OCI-LY1 (cell line): Measurements from ENCODE around the gene SAMD5.

ENCODE experiments used
- H2AFZ ChIP-seq: fragments of 200-600 bp; sonication (generic), shearing (Covaris generic); 2 replicates; pipeline ENCODE4 v1.6.0; 2014; ENCODE audit warnings: antibody characterized with exemption, mild to moderate bottlenecking, low read length
- H3F3A ChIP-seq: fragments of 200-600 bp; sonication (generic), shearing (Covaris generic); 2 replicates; pipeline ENCODE4 v1.6.0; 2014; ENCODE audit warnings: mild to moderate bottlenecking, antibody characterized with exemption, low read length, moderate library complexity; ENCODE audit not compliant: insufficient read depth
- H3K27ac ChIP-seq: fragments of 200-600 bp; sonication (generic); 2 replicates; pipeline ENCODE4 v1.5.1; 2014; ENCODE audit warnings: low read length, mixed run types, mild to moderate bottlenecking, low read depth; ENCODE audit not compliant: poor library complexity, severe bottlenecking
- H3K27me3 ChIP-seq: fragments of 200-600 bp; sonication (generic); 2 replicates; pipeline ENCODE4 v1.6.0; 2014; ENCODE audit warnings: antibody characterized with exemption, mild to moderate bottlenecking, low read length, moderate library complexity; ENCODE audit not compliant: insufficient read depth
- H3K36me3 ChIP-seq: fragments of 200-600 bp; sonication (generic); 2 replicates; pipeline ENCODE4 v1.6.1; 2014; ENCODE audit warnings: mild to moderate bottlenecking, antibody characterized with exemption, low read length, moderate library complexity, mixed read lengths; ENCODE audit not compliant: insufficient read depth
- H3K4me1 ChIP-seq: fragments of 200-600 bp; sonication (generic); 2 replicates; pipeline ENCODE4 v1.5.1; 2014; ENCODE audit warnings: mild to moderate bottlenecking, low read length, moderate library complexity; ENCODE audit not compliant: insufficient read depth, severe bottlenecking
- H3K4me2 ChIP-seq: fragments of 200-600 bp; sonication (generic), shearing (Covaris generic); 2 replicates; pipeline ENCODE4 v1.6.1; 2014; ENCODE audit warnings: low read length
- H3K4me3 ChIP-seq: fragments of 200-600 bp; sonication (generic); 2 replicates; pipeline ENCODE4 v1.5.1; 2014; ENCODE audit warnings: low read length, low read depth, mild to moderate bottlenecking, mixed read lengths; ENCODE audit not compliant: poor library complexity, severe bottlenecking
- H3K79me2 ChIP-seq: fragments of 200-600 bp; shearing (Covaris generic); 2 replicates; pipeline ENCODE4 v1.6.1; 2016; ENCODE audit warnings: mixed run types, low read length, mixed read lengths; ENCODE audit not compliant: insufficient read depth
- H3K9ac ChIP-seq: fragments of 200-600 bp; sonication (generic), shearing (Covaris generic); 2 replicates; pipeline ENCODE4 v1.6.1; 2014; ENCODE audit warnings: mild to moderate bottlenecking, low read length, mixed read lengths
- H3K9me2 ChIP-seq: fragments of 200-600 bp; sonication (generic), shearing (Covaris generic); 2 replicates; pipeline ENCODE4 v1.6.1; 2014; ENCODE audit warnings: low read depth, mild to moderate bottlenecking, low read length, mixed read lengths
- H3K9me3 ChIP-seq: fragments of 200-600 bp; shearing (Covaris generic); 2 replicates; pipeline ENCODE4 v1.6.1; 2014; ENCODE audit warnings: low read length, mixed read lengths
- H4K20me1 ChIP-seq: fragments of 200-600 bp; sonication (generic), shearing (Covaris generic); 2 replicates; pipeline ENCODE4 v1.6.0; 2016; ENCODE audit warnings: mild to moderate bottlenecking, low read length; ENCODE audit not compliant: insufficient read depth
- EZH2 ChIP-seq: fragments of 200-600 bp; sonication (generic), shearing (Covaris generic); IDR thresholded peaks from 2 replicates; pipeline ENCODE4 v1.8.0; 2017; ENCODE audit warnings: borderline replicate concordance, mixed run types, mild to moderate bottlenecking, antibody characterized with exemption, low read length, moderate library complexity, mixed read lengths
- TF ChIP-seq, protein P1 (sequence below): fragments of 200-600 bp; sonication (generic), shearing (Covaris generic); IDR thresholded peaks from 2 replicates; pipeline ENCODE4 v1.5.1; 2017; ENCODE audit warnings: mild to moderate bottlenecking, antibody characterized with exemption, low read length, moderate library complexity, mixed read lengths

SAMD5 gene

GRCh38 chr6:147507162-147508041, 1.1 kb upstream of the SAMD5 start:
- TF ChIP-seq, protein P1, sequence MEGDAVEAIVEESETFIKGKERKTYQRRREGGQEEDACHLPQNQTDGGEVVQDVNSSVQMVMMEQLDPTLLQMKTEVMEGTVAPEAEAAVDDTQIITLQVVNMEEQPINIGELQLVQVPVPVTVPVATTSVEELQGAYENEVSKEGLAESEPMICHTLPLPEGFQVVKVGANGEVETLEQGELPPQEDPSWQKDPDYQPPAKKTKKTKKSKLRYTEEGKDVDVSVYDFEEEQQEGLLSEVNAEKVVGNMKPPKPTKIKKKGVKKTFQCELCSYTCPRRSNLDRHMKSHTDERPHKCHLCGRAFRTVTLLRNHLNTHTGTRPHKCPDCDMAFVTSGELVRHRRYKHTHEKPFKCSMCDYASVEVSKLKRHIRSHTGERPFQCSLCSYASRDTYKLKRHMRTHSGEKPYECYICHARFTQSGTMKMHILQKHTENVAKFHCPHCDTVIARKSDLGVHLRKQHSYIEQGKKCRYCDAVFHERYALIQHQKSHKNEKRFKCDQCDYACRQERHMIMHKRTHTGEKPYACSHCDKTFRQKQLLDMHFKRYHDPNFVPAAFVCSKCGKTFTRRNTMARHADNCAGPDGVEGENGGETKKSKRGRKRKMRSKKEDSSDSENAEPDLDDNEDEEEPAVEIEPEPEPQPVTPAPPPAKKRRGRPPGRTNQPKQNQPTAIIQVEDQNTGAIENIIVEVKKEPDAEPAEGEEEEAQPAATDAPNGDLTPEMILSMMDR: no peak
- H3K9me2 ChIP-seq: no peaks in the 10 kb centered on the region
- H3K4me2 ChIP-seq: no peak overlapping the region
- no peaks in the 10 kb centered on the region for H3K4me1 ChIP-seq
- H3K9ac ChIP-seq: no peak overlapping the region
- H3K4me3 ChIP-seq: no peak overlapping the region
- no peaks in the 10 kb centered on the region for H3K79me2 ChIP-seq
- H3K9me3 ChIP-seq: no peaks in the 10 kb centered on the region
- no peaks in the 10 kb centered on the region for H3K36me3 ChIP-seq
- H3F3A ChIP-seq: no peaks in the 10 kb centered on the region
- no peaks in the 10 kb centered on the region for H3K27me3 ChIP-seq
- H2AFZ ChIP-seq: no peak overlapping the region
- H3K27ac ChIP-seq: no peak overlapping the region
- no peaks in the 10 kb centered on the region for H4K20me1 ChIP-seq

GRCh38 chr6:147508866-147509608, 547 bp downstream of the SAMD5 start:
- Histone ChIP-seq H3K4me2 (no peak overlapping the region), H3K4me1 (no peaks in the 10 kb centered on the region), H3K9me2 (no peaks in the 10 kb centered on the region), H2AFZ (no peak overlapping the region), H4K20me1 (no peaks in the 10 kb centered on the region), H3K36me3 (no peaks in the 10 kb centered on the region), H3K9ac (no peak overlapping the region), H3K79me2 (no peaks in the 10 kb centered on the region), H3F3A (no peaks in the 10 kb centered on the region), H3K27ac (no peak overlapping the region), H3K27me3 (no peaks in the 10 kb centered on the region), H3K4me3 (no peak overlapping the region), H3K9me3 (no peaks in the 10 kb centered on the region)
- TF ChIP-seq, protein P1: no peak
- TF ChIP-seq EZH2: no peak

- TF ChIP-seq EZH2: no peak
- H3K27ac ChIP-seq: no peak overlapping the region
- no peaks in the 10 kb centered on the region for H3K9me2 ChIP-seq
- H3K9ac ChIP-seq: no peak overlapping the region
- no peaks in the 10 kb centered on the region for H3K9me3 ChIP-seq
- H3K79me2 ChIP-seq: no peaks in the 10 kb centered on the region
- H3K36me3 ChIP-seq: no peaks in the 10 kb centered on the region
- no peak overlapping the region for H3K4me2 ChIP-seq
- H3K4me3 ChIP-seq: no peak overlapping the region
- H3K27me3 ChIP-seq: no peaks in the 10 kb centered on the region
- H3F3A ChIP-seq: no peaks in the 10 kb centered on the region
- H3K4me1 ChIP-seq: no peaks in the 10 kb centered on the region
- H4K20me1 ChIP-seq: no peaks in the 10 kb centered on the region
- no peak overlapping the region for H2AFZ ChIP-seq
Measured at GRCh38 chr6:147509891-147510290, 1.4 kb downstream of the SAMD5 start.
